HT1080 (cell line): ENCODE data around the gene TRIM62. TPM values are rescaled to one million over a fixed set of nuclear protein-coding genes. Genes with fewer than 3 reads are reported as not detected.

Source experiments
- DNase-seq: peaks from one replicate; pipeline ENCODE4 v3.0.0-alpha.2; 2015; ENCODE audit warnings: low read depth
- polyA plus RNA-seq, 2 experiments: library from polyadenylated mRNA; depleted of rRNA; stranded (reverse); fragments of >200 nt; gene quantifications; 2 replicates each; pipeline ENCODE4 v1.2.3, GENCODE V29; 2015
- total RNA-seq: library from RNA; depleted of rRNA; stranded (reverse); fragments of >200 nt; shearing (Covaris generic); gene quantifications from 2 replicates; pipeline ENCODE4 v1.2.3, GENCODE V29; 2014; rRNA removed

TRIM62 gene
- total RNA-seq = 1.5 and 2.7 TPM in 2 replicates
- 4.6 and 5.3 TPM in 2 replicates for polyA plus RNA-seq (2015; cell fraction: cytosol; rRNA removed)
- 8.1 and 12.1 TPM in 2 replicates for polyA plus RNA-seq (2015; cell fraction: nucleus; rRNA removed)

- peak; percentile 71 for DNase-seq
These were observed at the start of gene TRIM62 for GRCh38 chr1:33181921-33182341. Gene TRIM62 (minus strand): TSS chr1:33182043. CDS start chr1:33181432, 611 bp downstream.

GRCh38 chr1:33231166-33231565 is 49.3 kb upstream of the TRIM62 start:
- DNase-seq = no peak

- no peak for DNase-seq
These were observed 47.2 kb upstream of the TRIM62 start for GRCh38 chr1:33228935-33229487.

GRCh38 chr1:33225586-33225985 is 43.7 kb upstream of the TRIM62 start:
- no peak for DNase-seq

GRCh38 chr1:33224166-33224707 is 42.4 kb upstream of the TRIM62 start:
- no peak for DNase-seq

GRCh38 chr1:33222381-33222780 is 40.5 kb upstream of the TRIM62 start:
- DNase-seq = no peak

GRCh38 chr1:33221385-33221758 is 39.5 kb upstream of the TRIM62 start:
- DNase-seq = no peak

- DNase-seq = no peak
These were observed 39.0 kb upstream of the TRIM62 start for GRCh38 chr1:33220676-33221384.

GRCh38 chr1:33219886-33220661 is 38.2 kb upstream of the TRIM62 start:
- DNase-seq = peak; percentile 29

- DNase-seq = no peak
These were observed 30.1 kb upstream of the TRIM62 start for GRCh38 chr1:33211972-33212371.

GRCh38 chr1:33206340-33206739 is 24.5 kb upstream of the TRIM62 start:
- no peak for DNase-seq

GRCh38 chr1:33195556-33195955 is 13.7 kb upstream of the TRIM62 start:
- no peak for DNase-seq

GRCh38 chr1:33191731-33192275 is 10.0 kb upstream of the TRIM62 start:
- no peak for DNase-seq

GRCh38 chr1:33190701-33191100 is 8.9 kb upstream of the TRIM62 start:
- DNase-seq = no peak

- DNase-seq = peak; percentile 14
These were observed 6.9 kb upstream of the TRIM62 start for GRCh38 chr1:33188572-33189275.

GRCh38 chr1:33186936-33187335 is 5.1 kb upstream of the TRIM62 start:
- DNase-seq = no peak

- no peak for DNase-seq
These were observed 3.7 kb upstream of the TRIM62 start for GRCh38 chr1:33185541-33185940.

GRCh38 chr1:33183306-33183705 is 1.5 kb upstream of the TRIM62 start:
- no peak for DNase-seq

GRCh38 chr1:33182896-33183295 is 1.1 kb upstream of the TRIM62 start:
- no peak for DNase-seq

GRCh38 chr1:33182401-33182841 is 578 bp upstream of the TRIM62 start:
- DNase-seq = no peak
